ENCODE data around the gene CALML4.

CALML4 gene

DNA sequence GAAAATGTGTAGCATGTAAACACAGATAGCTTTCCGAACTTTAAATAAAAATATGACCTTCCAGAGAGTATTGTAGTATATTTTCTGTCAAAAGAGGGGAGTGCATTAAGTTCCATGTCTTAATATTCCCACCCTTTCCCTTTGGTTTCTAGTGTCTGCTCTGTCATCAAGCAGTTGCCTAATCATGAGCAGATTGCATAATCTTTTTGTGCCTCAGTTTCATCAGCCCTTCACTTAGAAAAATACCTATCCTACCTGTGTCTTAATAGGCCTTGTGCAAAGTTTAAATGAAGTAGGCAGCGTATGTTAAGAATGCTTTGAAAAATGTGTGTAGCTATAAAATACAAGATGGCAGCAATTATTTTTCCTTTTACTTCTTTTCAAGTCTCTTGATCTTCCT lies 52.8 kb downstream of the CALML4 start:
- TF ChIP-seq, protein P1, sequence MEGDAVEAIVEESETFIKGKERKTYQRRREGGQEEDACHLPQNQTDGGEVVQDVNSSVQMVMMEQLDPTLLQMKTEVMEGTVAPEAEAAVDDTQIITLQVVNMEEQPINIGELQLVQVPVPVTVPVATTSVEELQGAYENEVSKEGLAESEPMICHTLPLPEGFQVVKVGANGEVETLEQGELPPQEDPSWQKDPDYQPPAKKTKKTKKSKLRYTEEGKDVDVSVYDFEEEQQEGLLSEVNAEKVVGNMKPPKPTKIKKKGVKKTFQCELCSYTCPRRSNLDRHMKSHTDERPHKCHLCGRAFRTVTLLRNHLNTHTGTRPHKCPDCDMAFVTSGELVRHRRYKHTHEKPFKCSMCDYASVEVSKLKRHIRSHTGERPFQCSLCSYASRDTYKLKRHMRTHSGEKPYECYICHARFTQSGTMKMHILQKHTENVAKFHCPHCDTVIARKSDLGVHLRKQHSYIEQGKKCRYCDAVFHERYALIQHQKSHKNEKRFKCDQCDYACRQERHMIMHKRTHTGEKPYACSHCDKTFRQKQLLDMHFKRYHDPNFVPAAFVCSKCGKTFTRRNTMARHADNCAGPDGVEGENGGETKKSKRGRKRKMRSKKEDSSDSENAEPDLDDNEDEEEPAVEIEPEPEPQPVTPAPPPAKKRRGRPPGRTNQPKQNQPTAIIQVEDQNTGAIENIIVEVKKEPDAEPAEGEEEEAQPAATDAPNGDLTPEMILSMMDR (IDR thresholded peaks at IDR 0.05; ENCODE audit: borderline replicate concordance, insufficient read depth, low read depth, low read length), result no peak
- H3K4me3 ChIP-seq (ENCODE audit: low read depth, low read length), result no peak overlapping the region

DNA sequence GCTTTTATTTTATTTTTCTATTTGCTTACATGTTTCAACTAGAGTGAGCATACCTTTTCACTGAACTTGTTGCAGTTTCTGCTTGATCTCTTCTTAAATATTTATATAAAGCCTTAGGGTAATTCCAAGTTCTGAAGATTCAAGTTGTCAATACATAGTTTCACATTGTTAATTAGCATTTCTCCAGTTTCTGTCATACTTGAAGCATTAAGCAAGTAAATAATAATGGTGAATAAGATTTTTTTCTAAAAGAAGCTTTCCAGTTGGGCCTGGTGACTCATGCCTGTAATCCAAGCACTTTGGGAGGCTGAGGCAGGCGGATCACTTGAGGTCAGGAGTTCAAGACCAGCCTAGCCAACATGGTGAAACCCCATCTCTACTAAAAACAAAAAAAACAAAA lies 53.9 kb downstream of the CALML4 start:
- no peak overlapping the region for H3K4me3 ChIP-seq (ENCODE audit: low read depth, low read length)
- TF ChIP-seq, protein P1 (IDR thresholded peaks at IDR 0.05; ENCODE audit: borderline replicate concordance, insufficient read depth, low read depth, low read length), result no peak

DNA sequence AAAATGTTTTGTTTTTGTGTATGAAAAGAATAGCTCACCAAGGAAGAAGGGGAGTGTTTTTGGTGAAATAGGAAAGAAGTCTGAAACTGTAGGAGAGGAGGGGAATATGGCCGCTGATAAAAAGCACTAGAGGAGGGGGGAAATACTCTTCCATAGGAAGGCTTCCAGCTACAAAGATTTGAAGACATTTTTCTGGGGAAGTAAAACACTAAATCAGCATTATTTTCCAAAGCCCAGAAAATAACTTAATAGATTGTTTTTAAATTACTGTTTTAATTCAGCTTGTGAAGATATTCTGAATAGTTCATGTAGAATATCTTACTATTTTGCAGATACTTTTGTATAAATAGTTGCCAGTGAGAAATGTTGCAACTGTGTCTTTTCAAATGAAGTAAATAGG lies 54.9 kb downstream of the CALML4 start:
- TF ChIP-seq, protein P1 (IDR thresholded peaks at IDR 0.05; ENCODE audit: borderline replicate concordance, insufficient read depth, low read depth, low read length), result no peak
- H3K4me3 ChIP-seq (ENCODE audit: low read depth, low read length), result no peak overlapping the region

DNA sequence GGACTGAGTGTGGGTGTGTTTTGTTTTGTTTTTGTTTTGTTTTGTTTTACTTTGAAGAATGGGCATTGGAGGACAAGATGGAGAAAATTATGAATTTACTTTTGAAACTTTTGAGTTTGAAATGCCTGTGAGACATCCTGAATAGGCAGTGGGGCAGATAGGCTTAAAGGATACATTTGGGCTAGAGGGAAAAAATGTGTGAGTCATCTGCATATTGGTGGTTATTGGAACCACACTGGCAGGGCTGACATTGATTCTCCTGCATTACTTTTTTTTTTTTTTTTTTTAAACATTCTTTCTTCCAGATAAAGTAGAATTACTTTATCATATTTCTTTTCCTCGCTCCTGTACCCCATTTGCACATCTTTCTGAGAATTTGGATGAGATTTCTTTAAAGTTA lies 56.1 kb downstream of the CALML4 start:
- TF ChIP-seq, protein P1 (IDR thresholded peaks at IDR 0.05; ENCODE audit: borderline replicate concordance, insufficient read depth, low read depth, low read length), result no peak
- no peak overlapping the region for H3K4me3 ChIP-seq (ENCODE audit: low read depth, low read length)

DNA sequence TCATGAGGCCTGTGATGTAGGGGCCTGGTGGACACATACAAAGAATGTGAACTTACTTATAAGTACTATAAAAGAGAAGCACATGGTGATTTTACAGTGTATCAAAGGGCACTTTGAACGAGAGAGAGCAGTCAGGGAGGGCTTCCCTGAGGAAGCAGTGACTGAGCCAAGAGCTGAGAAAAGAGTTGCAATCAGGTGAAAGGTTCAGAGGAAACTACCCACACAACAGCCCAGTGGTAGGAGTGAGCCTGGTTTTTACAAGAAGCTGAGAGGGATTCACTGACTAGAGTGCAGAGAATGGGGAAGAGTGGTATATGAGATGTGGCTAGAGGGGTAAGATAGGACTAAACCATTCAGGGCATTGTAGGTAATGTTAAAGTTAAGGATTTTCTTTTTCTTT lies 57.1 kb downstream of the CALML4 start:
- TF ChIP-seq, protein P1 (IDR thresholded peaks at IDR 0.05; ENCODE audit: borderline replicate concordance, insufficient read depth, low read depth, low read length), result no peak
- no peak overlapping the region for H3K4me3 ChIP-seq (ENCODE audit: low read depth, low read length)

DNA sequence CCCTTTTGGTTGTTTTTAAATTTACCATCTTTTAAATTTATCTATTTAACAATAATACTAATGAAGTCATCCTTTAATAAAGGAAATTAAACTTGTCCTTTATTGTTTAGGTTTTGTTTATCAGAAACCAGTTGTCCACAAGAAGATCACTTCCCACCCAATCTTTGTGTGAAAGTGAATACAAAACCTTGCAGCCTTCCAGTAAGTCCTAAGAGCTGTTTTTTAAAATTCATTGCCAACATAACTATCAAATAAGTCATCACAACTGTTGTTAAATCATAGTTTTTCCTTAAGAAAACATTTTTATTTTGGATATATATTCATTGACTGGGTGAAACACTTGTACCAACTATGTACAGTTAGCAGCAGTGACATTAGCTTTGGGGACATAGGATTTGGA lies 59.4 kb downstream of the CALML4 start:
- no peak overlapping the region for H3K4me3 ChIP-seq (ENCODE audit: low read depth, low read length)
- TF ChIP-seq, protein P1 (IDR thresholded peaks at IDR 0.05; ENCODE audit: borderline replicate concordance, insufficient read depth, low read depth, low read length), result no peak

DNA sequence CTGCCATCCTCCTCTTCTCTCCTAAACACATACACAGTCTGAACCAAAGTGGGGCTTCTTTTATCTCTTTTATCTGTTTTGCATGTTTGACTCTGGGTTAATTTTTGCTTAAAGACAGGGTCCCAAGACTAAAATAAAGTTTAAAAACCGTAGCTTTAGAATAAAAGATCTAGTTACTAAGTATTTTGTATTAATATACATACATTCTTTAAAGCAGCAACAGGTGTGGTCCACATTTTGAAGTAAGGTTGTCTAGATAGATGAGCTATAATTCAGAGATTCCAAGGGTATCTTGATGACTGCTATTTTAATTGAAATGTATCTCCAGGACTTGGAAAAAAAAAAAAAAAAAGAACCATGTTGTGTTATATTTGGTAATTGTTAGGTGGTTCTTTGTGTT lies 61.3 kb downstream of the CALML4 start:
- TF ChIP-seq, protein P1 (IDR thresholded peaks at IDR 0.05; ENCODE audit: borderline replicate concordance, insufficient read depth, low read depth, low read length), result no peak
- no peak overlapping the region for H3K4me3 ChIP-seq (ENCODE audit: low read depth, low read length)
